GM21360 (cell line): ENCODE data around the gene HIBADH.
A peak's percentile ranks its signal among the peaks of the same experiment; 100 is the strongest.
"Not testable (repeated sequence)": the region's sequence is repeated elsewhere in the genome, so short reads cannot be mapped to it uniquely, and the experiment has no call there.

Experiments used
- ATAC-seq: cut with Tn5 transposase; IDR thresholded peaks from one replicate; pipeline ENCODE4 v1.9.1; 2021; ENCODE audit warnings: mild to moderate bottlenecking, moderate library complexity; ENCODE audit not compliant: unreplicated experiment

HIBADH gene

DNA sequence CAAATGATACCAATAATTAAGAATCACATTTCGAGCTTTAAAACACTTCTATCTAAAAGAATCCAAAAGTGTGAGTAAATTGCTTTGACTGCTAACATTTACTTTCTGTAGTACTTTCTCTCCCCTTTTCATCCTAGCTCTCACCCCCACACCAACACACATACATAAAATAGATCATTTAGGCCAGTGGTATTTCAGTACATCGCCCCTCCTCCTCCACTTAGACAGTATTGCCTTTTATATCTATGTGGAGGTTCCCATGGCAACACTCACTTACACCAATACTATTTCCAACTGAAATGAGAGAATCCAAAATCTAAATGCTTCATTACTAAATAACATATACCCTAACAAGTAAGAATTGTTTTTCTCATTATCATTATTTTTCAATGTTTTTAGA lies 58.9 kb downstream of the HIBADH start:
- no peak for ATAC-seq

DNA sequence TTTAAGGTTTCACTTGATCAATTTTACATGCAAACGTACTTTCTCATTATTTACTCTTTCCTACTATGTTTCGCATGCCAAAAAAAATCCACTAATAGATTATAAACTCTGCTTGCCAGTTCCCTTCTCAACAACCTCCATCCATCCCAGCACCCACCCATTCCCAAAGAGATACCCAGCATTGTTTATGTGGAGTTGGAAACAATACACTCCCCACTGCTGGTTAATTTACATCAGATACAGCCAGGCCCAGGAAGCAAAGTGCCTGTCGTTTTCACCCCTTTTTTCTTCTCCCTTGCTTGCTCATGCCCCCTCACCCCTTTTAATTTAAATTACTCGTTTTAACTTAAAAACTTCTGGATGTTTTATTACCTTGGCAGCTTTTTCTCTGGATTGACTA lies 59.9 kb downstream of the HIBADH start:
- ATAC-seq: no peak

DNA sequence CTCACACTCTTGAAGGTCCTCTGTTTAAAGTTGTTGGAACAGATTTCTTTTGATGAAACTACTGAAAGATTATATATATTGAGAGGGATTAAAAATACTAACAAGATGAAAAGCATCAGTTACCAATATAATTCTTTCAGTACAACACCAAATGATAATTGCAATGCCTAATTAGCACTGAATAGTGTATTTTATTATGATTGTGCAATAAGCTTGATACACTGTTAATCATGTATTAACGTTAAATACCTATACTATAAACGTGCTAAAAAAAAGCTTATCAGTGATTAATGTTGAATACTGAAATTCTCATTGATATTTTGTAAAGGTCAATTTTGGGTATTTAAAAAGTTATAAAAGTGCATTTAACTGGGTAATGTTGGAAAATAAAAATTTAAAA lies 61.5 kb downstream of the HIBADH start:
- no peak for ATAC-seq

DNA sequence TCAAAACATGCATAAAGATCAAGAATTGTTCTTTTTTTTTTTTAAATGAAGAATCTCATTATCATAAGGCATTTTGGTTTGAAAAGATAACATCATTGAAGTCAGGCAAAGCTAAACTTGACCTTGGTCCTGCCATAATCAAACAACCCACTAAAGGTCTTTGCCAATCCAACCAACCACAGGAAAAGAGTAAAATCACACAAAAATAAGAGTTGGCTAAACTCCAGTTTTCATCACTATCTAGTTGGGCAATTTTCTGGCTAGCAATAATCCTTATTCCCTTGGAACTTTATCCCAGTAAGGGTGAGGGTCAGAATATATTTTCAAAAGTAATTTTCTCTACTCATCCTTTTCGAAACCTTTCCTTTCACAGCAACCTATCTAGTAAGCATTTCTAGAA lies 62.4 kb downstream of the HIBADH start:
- ATAC-seq: no peak

DNA sequence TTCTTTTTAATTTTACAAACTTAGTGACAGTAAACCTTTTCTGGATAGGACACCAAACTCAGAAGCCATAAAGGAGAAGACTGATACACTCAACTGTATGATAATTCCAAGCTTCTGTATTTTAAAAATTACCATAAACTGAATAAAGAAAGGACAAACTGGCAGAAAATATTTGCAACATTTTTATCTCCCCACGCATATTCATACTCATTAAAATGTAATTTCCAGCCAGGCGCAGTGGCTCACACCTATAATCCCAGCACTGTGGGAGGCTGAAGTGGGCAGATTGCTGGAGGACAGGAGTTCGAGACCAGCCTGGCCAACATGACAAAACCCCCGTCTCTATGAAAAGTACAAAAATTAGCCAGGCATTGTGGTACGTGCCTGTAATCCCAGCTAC lies 67.7 kb downstream of the HIBADH start:
- ATAC-seq: no peak

DNA sequence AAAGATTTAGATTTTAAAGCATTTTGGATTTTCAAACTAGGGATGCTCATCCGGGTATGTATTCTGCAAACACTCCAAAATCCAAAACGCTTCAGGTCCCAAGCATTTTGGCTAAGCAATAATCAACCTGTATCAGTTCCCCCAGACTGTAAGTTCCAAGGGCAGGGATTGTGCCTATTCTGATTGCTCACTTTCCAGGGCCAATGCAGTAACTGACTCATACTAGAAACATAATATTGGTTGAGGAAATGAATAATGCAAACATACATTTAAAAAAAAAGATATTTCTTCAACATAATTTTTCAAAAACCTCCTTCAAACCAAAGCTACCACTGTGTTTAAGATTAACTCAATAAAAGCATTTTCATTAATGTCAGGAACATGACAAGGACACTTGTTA lies 69.5 kb downstream of the HIBADH start:
- ATAC-seq: no peak

DNA sequence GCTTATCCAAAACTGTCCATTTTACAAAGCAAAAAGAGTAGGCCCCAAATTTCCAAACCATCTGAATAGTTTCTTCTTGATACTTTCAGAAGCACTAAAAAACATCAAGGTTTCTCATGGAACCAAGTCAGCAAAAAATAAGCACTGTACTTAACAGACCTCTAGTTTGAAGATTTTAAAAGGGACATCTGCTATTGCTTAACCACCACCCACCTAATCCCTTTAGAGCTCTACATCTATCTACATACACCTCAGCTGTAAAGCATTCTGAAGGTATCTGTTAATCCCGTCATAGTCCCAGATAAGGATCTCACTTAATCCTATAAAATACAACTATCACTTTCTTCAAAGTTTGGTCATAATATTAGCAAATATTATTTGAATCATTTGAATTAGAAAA lies 72.3 kb downstream of the HIBADH start:
- ATAC-seq: no peak

DNA sequence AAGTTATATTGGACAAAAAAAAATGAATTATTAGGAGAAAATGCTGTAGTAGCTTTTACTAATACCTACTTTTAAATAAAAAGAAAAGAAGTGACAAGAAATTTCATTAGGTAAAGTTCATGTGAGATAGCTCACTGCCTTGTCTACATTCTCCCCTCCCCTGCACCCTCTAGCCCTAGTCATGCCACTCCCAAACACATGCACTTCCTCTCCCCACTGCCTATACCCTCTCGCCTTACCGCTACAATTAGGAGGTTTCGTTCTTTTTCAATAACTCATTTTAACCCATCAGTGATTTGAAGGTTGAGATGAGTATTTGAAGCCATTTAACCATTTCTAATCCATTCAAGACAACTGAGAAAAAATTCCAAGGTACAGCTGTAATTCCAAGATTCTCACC lies 75.3 kb downstream of the HIBADH start:
- no peak for ATAC-seq

DNA sequence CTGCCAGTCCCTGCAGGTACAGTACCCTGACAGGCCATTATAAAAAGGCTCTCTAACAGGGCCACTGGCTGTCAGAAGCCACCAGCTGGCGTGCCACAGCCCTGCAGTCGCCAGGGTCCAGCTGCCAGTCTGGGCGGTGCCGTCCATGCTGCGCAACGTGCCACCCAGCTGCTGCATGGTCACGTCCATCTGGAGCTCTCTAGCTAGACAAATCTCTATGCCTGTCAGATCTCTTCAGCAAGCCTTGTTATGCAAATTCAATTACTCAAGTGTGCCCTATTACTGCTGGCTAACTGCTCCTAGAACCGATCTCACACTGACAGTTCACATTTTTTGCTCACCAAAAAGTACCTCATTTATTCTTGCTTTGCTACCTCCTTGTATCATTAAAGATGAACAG lies 75.9 kb downstream of the HIBADH start:
- peak; percentile 93 for ATAC-seq

DNA sequence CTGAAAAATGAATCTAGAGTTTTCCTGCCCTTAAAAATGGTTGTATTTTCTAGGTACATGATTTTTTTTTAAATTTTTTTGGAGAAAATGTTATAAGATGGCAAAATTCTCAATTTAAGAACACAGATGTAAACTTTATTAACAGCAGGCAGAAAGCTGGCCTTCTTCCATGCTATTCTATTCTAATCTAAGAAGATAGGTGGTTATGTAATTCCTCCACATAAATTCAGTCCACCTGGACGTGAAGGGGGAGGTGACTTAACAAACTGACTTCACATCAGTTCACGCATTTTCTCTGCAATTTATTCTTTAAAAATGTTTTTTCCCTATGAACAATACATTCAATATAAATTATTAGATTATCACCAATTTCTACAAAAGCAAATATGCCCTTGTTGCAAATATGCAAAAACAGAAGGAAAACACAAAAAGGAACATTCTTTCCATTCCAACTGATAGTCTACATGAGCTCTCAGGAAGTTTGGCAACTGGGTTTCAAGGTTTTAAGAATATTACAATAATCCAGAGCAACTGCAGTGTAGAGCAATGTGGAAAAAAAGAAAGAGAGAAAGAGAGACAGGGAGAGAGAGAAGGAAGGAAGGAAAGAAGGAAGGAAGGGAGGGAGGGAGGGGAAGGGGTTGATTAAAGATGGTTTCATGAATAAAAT lies 76.8 kb downstream of the HIBADH start:
- no peak for ATAC-seq

DNA sequence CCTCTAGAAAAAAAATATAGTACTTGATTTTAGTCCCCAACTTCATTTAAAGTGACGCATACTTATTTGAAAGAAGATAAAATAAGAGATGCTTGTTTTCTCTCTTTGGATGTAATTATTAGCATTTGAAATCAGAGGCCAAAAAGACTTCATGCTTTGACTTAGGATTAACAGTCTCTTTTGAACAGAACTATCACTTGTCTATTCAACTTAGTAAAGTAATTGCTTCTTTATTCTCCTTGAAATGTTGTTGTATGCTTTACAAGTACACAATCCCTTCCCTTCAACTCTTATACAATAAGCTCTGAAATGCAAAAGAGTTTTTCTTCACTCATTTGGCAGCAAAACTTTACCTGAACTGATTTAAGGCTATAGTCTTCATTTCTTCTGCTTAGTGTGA lies 80.8 kb downstream of the HIBADH start:
- ATAC-seq: no peak

DNA sequence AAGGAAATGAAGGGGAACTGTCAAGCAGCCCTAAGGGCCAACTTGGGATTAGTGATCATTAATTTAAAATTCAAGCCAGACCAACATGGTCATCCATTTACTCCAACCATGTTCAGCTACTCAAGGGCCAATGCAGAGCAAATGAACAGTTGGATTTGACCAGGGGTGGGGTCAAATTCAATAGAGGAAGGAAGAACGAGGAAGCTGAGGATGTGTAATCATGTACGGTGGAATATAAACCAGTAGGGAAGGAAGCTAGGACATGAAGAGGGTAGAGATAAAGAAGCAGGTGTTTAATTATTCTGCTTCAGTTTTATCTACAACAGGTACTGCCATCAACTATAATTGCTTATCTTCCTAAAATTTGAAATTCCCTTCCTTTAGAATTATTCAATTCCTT lies 81.6 kb downstream of the HIBADH start:
- ATAC-seq: no peak

DNA sequence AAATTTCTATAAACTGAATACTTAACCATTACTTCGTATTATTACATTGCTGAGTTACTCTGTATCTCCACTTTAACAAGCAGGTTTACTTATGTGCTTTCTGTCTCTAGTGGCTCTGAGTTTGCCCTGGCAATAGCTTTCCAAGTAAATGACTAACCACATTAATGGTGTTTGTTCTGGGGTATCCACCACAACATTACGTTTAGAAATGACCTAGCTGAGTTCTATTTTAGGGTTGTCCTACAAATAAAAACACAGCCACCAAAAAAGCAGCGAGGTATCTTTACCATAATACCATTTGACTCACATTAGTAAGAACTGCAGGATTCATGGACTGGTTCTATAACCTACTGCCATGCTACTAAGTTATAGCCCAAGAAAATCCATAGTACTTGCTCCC lies 83.1 kb downstream of the HIBADH start:
- no peak for ATAC-seq

DNA sequence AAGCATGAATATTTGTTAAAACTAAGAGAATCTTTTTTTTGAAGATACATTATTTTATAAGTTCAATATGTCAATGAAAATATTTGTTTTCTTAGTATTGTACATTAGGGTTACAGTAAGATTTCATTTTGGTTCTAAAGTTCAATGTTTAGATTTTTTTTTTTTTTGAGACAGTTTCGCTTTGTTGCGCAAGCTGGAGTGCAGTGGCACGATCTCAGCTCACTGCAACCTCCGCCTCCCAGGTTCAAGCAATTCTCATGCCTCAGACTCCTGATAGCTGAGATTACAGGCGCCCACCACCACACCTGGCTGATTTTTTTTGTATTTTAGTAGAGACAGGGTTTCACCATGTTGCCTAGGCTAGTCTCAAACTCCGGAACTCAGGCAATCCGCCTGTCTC lies 84.5 kb downstream of the HIBADH start:
- ATAC-seq: not testable (repeated sequence)

DNA sequence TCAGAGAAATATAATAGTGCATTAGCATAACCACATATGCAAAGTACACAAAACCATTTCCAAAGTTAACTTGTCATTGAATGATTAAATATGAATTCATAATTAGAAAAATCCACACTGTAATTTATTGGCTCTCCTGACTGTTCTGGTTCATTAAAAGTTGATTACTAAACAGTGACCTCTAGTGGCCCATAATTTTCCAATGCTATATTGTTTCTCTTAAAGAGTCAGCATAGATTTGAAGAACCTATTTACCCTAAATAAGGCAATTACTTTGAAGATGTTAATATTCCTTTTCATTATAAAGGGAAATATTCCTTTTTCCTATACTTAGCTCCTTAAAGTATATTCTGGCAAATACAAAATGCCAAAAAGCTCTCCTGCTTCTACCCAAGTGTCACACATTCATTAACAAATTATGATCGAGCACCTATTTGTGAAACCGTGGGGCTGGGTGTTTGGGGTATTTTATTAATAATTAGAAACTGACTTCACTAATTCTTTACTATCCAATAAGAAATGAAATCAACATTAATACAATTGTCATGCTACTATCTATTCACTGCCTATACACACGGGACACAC lies 86.2 kb downstream of the HIBADH start:
- no peak for ATAC-seq

DNA sequence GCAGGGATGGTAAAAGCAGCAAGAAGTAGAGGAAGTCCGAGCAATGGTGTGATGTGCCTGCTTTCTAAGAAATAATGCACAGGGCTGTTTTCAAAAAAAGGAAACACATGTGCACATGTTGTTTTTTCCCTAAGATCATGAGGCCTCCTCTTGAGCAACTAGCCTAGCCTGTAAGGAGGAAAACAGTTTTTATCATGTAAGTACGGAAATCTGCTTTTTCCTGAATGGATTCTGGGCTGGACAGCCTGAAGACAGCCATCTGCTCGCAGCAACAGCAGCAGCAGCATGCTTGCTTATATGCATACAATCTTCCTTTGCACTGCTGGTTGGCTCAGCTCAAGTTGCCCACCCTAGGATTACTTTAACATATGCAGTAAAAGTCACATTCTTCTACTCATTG lies 87.1 kb downstream of the HIBADH start:
- ATAC-seq: no peak

DNA sequence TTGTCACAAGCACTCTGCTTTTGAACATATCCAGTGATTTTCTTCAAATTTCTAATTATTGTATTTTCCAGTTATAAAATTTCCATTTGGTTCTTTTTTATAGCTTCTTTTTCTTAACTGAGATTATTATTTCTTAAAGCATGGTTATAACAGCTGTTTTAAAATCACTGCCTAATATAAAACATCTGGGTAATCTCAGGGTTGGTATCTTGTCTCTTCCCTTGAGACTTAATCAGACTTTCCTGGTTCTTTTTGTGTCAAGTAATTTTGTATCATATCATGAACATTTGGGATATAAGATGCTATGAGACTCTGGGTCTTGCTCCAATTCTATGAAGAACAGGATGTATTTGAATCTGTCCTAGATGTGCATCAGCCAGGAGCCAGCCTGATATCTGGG lies 93.6 kb downstream of the HIBADH start:
- no peak for ATAC-seq

DNA sequence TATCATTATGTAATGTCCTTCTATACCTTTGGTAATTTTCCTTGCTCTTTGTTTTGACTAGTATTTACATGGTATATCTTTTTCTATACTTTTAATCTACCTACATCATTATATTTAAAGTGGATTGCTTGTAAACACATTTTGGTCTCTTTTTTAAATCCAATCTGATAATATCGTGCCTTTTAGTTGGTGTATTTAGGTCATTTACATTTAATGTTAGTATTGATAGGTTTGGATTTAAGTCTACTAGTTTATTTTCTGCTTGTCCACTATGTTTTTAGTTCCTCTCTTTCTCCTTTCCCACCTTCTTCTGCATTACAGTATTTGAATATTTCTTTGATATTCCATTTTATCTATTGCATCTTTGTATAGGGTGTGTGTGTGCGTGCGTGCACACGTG lies 95.4 kb downstream of the HIBADH start:
- ATAC-seq: no peak

DNA sequence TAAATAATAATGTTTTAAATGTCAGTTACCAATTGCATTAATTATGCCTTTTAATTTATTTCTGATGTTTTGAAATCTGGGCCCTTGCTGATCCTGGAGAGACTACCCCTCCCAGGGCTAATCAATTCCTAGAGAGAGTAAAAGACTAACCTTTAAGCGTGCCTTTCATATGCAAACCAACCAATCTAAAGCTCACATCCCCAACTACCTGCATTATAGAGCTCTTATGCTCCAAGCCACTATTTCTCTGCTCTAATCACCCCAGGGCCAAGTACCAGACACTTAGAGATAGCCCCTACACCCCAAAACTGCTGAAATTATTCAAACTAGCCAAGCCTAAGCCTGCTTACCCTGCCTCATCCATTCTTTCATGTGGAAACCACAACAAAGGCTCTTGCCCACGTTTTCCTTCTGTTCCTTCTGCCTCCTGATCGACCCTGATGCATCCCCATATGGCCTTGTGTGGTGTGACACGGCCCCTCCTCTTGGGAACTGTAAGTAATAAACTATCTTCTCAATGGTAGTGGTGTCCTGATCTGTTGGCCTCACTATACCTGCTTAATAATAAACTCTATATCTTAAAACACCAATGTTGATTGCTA lies 97.7 kb downstream of the HIBADH start:
- ATAC-seq: no peak

DNA sequence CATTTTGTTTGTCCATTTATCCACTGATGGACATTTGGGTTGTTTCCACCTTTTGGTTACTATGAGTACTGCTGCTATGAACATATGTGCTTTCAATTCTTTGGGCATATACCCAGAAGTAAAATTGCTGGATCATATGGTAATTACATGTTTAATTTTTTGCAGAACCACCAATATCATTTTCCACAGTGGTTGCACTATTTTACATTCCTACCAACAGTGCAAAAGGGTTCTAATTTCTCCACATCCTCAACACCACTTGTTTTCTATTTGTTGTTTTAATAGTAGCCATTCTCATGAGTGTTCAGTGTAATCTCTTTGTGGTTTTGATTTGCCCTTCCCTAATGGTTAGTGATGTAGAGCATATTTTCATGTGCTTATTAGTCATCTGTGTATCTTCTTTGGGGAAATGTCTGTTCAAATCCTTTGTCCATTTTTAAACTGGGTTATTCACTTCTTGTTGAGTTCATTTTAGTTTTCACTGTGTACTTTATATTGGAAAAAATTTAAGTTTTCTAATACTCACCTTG lies 101.9 kb downstream of the HIBADH start:
- ATAC-seq: no peak

DNA sequence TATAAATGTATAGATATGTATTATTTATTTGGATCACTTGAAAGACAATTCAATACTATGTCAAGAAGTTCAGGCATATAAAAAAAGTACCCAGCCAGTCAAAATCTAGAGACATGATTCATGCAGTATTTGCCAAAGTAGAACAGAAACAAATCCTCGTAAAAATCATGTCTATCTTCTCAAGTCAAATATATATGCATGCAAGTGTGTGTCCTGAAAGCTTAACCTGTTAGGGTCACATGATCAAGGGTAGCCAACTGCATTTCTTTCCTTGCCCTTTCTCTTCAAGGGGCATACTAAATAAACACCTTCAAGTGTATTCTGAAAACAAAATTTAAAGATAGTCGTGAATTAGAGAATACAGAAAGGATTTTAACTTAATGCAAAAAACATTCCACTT lies 107.0 kb downstream of the HIBADH start:
- no peak for ATAC-seq

DNA sequence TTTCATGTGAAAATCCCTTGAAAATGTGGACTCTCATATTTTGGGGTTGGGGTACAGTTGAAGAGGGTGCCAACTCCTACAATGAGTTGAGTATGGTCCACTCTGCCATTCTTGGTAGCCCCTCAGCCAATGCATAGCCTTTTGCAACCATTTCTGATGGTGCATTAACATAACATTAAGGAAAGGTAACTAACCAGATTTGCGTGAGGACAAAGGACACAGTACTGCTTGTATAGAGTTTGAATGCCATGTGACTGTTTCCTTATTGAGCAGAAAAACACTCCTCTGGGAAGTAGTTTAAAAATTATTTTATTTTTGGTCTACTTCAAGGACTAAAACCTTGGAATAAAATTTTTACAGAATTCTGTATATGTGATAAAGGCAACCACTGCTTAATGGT lies 107.9 kb downstream of the HIBADH start:
- no peak for ATAC-seq

DNA sequence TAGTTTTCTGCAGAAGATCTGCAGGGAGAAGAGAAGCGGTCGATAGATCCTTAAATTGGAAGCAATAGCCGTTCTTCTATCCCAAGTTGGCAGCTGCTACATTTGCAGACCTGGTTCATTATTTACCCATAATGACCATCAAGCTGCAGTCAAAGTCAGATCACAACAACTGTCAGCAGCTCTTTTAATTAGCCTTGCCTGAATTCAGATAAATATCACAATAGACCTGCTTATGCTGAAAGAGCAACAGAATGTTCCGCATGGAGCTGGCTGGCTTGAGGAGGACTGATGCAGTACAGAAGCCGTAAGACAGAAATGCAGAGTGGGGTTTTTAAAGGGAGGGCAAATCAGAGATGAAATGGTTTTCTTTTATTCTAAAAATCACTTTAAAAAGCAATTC lies 109.4 kb downstream of the HIBADH start:
- ATAC-seq: no peak
